PFSK-1 (cell line): Measurements from ENCODE around the gene FAM168A.

Experiments
- POLR2AphosphoS5 ChIP-seq: IDR thresholded peaks from 2 replicates; pipeline ENCODE4 v1.6.1; 2012; ENCODE audit warnings: low read depth, mild to moderate bottlenecking, control low read depth, low read length, moderate library complexity
- SIN3A ChIP-seq: IDR thresholded peaks from 2 replicates; pipeline ENCODE4 v1.6.1; 2012; ENCODE audit warnings: mild to moderate bottlenecking, low read length, moderate library complexity, borderline replicate concordance; ENCODE audit not compliant: insufficient read depth

DNA sequence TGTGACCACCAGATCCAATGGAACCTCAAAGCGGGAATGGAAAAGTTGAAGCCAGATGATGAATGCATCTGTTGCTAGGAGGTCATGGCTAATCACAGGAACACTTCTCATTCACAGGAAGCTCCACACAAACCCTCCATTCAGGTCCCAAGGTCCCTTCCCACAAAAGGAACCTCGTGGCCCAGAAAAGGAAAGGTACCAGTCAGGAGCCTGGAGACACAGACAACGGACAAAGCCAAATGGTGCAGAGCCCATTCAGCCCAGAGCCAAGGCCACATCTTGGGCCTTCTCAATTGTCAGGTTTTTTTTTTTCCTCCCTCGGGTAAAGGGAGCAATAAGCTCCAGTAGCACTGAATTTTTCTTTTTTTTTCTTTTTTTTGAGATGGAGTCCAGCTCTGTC, 87.0 kb downstream of the FAM168A start:
- TF ChIP-seq SIN3A (no peak), POLR2AphosphoS5 (no peak)
